Tibial nerve (tissue), 4 donors: Measurements from ENCODE around the gene CTNND2.

Experiments used
- EP300 ChIP-seq, 2 donors: sonication (generic); formaldehyde crosslinking; IDR thresholded peaks; one replicate each; pipeline ENCODE4 v1.6.1; 2017; ENCODE audit warnings: antibody characterized with exemption in 2 of 2, mild to moderate bottlenecking in 1 of 2
- POLR2A ChIP-seq, 2 donors: fragments of 450-650 bp; IDR thresholded peaks; one replicate each; pipeline ENCODE4 v1.6.1; 2017; ENCODE audit warnings: antibody characterized with exemption in 2 of 2, mild to moderate bottlenecking in 2 of 2, moderate library complexity in 2 of 2
- TF ChIP-seq, protein P1 (sequence below), 5 experiments: fragments of 200-600 bp in 3 of 5; fragments of 450-650 bp in 2 of 5; sonication (generic) in 3 of 5; IDR thresholded peaks; one replicate each; pipeline ENCODE4 v1.5.1; 2016 to 2019; ENCODE audit warnings: antibody characterized with exemption in 5 of 5, mild to moderate bottlenecking in 3 of 5, moderate library complexity in 2 of 5

DNA sequence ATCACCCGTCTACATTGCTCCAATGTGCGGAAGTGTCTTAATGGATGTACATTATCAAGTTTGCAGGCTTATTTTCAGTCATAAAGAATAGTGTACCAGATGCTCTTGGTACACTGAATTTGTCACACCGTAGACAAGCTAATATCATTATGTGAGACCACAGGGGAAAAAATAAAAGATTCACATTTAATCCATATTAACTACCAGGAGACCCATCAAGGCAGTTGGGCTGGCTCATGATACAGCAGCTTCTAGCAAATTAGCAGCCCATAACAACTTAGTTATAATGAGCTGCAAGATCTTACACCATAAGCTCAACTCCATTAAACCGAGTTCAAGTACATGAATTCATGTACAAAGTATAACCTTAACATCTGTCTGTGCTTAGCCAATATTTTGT lies 324.9 kb downstream of the CTNND2 start:
- TF ChIP-seq, protein P1, sequence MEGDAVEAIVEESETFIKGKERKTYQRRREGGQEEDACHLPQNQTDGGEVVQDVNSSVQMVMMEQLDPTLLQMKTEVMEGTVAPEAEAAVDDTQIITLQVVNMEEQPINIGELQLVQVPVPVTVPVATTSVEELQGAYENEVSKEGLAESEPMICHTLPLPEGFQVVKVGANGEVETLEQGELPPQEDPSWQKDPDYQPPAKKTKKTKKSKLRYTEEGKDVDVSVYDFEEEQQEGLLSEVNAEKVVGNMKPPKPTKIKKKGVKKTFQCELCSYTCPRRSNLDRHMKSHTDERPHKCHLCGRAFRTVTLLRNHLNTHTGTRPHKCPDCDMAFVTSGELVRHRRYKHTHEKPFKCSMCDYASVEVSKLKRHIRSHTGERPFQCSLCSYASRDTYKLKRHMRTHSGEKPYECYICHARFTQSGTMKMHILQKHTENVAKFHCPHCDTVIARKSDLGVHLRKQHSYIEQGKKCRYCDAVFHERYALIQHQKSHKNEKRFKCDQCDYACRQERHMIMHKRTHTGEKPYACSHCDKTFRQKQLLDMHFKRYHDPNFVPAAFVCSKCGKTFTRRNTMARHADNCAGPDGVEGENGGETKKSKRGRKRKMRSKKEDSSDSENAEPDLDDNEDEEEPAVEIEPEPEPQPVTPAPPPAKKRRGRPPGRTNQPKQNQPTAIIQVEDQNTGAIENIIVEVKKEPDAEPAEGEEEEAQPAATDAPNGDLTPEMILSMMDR (IDR thresholded peaks at IDR 0.05), result no peak
- no peak for TF ChIP-seq POLR2A (IDR thresholded peaks at IDR 0.05)
- no peak for TF ChIP-seq EP300 (IDR thresholded peaks at IDR 0.05)
